ENCODE measurements around the gene MTHFD2.

MTHFD2 gene

DNA sequence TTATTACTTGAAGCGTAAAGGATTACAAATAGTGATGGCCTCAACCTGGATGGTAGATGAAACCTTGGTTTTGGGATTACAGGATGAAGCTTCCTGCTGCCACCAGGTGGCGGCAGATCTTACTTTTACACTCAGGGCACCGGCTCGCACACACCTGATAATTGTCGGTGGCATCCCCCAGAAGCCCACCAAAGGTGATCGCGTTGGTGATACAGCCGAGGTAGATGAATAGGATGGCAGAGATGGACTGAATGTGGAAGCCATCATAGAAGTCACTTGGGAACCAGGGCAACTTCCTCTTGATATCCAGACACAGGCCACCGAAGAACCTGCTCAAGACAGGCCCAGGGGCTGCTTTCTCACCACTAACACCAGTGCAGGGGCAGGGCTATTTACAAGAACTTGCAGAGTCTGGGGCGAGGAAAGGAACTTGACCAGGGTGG, 51.8 kb downstream of the MTHFD2 start:
- Histone ChIP-seq H3K79me1 (replicated peaks; ENCODE audit: low read length, poor library complexity, severe bottlenecking) (no peaks in the 10 kb centered on the region), H2BK12ac (ENCODE audit: low read length in 2 of 2) (no peak overlapping the region), H2AK5ac (ENCODE audit: low read length, severe bottlenecking) (no peak overlapping the region), H3K9me3 (ENCODE audit: control insufficient read depth, low read length) (no peaks in the 10 kb centered on the region), H2BK15ac (ENCODE audit: low read depth, poor library complexity, severe bottlenecking) (no peak overlapping the region), H4K8ac (ENCODE audit: low read length) (no peak overlapping the region), H3K4me2 (ENCODE audit: low read length, poor library complexity, severe bottlenecking) (no peak overlapping the region), H3K18ac (ENCODE audit: low read depth in 1 of 2, low read length in 2 of 2) (no peak overlapping the region), H3K27ac (ENCODE audit: low read length, poor library complexity, severe bottlenecking) (no peak overlapping the region), H3K9ac (ENCODE audit: low read length) (no peak overlapping the region), H3K4ac (ENCODE audit: low read depth in 1 of 2, low read length in 2 of 2) (no peak overlapping the region), H3K27me3 (ENCODE audit: control insufficient read depth in 1 of 2, insufficient read depth in 1 of 2, low read length in 2 of 2) (peaks cover 0 to 34% of the 10 kb centered on the region in 2 experiments), H3K14ac (ENCODE audit: low read length in 2 of 2) (no peak overlapping the region), H3K4me1 (ENCODE audit: control insufficient read depth, insufficient read depth, low read depth, low read length) (peaks cover 2% of the 10 kb centered on the region), H4K91ac (ENCODE audit: low read length) (no peak overlapping the region), H2BK5ac (ENCODE audit: low read depth, low read length, poor library complexity, severe bottlenecking) (no peak overlapping the region), H3K23ac (ENCODE audit: low read length in 2 of 2) (no peak overlapping the region), H3K36me3 (ENCODE audit: control insufficient read depth in 1 of 2, insufficient read depth in 2 of 2, low read depth in 1 of 2, low read length in 2 of 2) (no peaks in the 10 kb centered on the region), H2BK120ac (ENCODE audit: low read depth, low read length) (no peak overlapping the region), H2AFZ (ENCODE audit: low read depth, low read length) (no peak overlapping the region), H3K4me3 (ENCODE audit: insufficient read depth in 1 of 2, low read depth in 1 of 2, low read length in 2 of 2) (no peak overlapping the region)
- peak; percentile 46 for DNase-seq
- WGBS = 33% methylated on average over 10 of the region's 10 CpGs

GRCh38 chr2:74252036-74252435, 53.6 kb downstream of the MTHFD2 start:
- Histone ChIP-seq H3K4ac (ENCODE audit: low read depth in 1 of 2, low read length in 2 of 2) (no peak overlapping the region), H2BK5ac (ENCODE audit: low read depth, low read length, poor library complexity, severe bottlenecking) (no peak overlapping the region), H3K79me1 (replicated peaks; ENCODE audit: low read length, poor library complexity, severe bottlenecking) (no peaks in the 10 kb centered on the region), H2BK12ac (ENCODE audit: low read length in 2 of 2) (no peak overlapping the region), H3K9me3 (ENCODE audit: control insufficient read depth, low read length) (no peaks in the 10 kb centered on the region), H4K91ac (ENCODE audit: low read length) (no peak overlapping the region), H3K23ac (ENCODE audit: low read length in 2 of 2) (no peak overlapping the region), H3K14ac (ENCODE audit: low read length in 2 of 2) (no peak overlapping the region), H3K27ac (ENCODE audit: low read length, poor library complexity, severe bottlenecking) (no peak overlapping the region), H3K4me3 (ENCODE audit: insufficient read depth in 1 of 2, low read depth in 1 of 2, low read length in 2 of 2) (no peak overlapping the region), H3K9ac (ENCODE audit: low read length) (no peak overlapping the region), H3K27me3 (ENCODE audit: control insufficient read depth in 1 of 2, insufficient read depth in 1 of 2, low read length in 2 of 2) (peaks cover 0 to 37% of the 10 kb centered on the region in 2 experiments), H4K8ac (ENCODE audit: low read length) (no peak overlapping the region), H3K36me3 (ENCODE audit: control insufficient read depth in 1 of 2, insufficient read depth in 2 of 2, low read depth in 1 of 2, low read length in 2 of 2) (no peaks in the 10 kb centered on the region), H2AK5ac (ENCODE audit: low read length, severe bottlenecking) (no peak overlapping the region), H3K4me1 (ENCODE audit: control insufficient read depth, insufficient read depth, low read depth, low read length) (peaks cover 2% of the 10 kb centered on the region), H2BK15ac (ENCODE audit: low read depth, poor library complexity, severe bottlenecking) (no peak overlapping the region), H2AFZ (ENCODE audit: low read depth, low read length) (no peak overlapping the region), H3K4me2 (ENCODE audit: low read length, poor library complexity, severe bottlenecking) (no peak overlapping the region), H2BK120ac (ENCODE audit: low read depth, low read length) (no peak overlapping the region), H3K18ac (ENCODE audit: low read depth in 1 of 2, low read length in 2 of 2) (no peak overlapping the region)
- DNase-seq = no peak
- 29% methylated on average over 1 of the region's 10 CpGs for WGBS

- H3K14ac ChIP-seq (ENCODE audit: low read length in 2 of 2) = no peak overlapping the region
- 89% methylated on average over 7 of the region's 9 CpGs for WGBS
- H4K8ac ChIP-seq (ENCODE audit: low read length) = no peak overlapping the region
Measured at GRCh38 chr2:74252862-74253261, 54.4 kb downstream of the MTHFD2 start.

DNA sequence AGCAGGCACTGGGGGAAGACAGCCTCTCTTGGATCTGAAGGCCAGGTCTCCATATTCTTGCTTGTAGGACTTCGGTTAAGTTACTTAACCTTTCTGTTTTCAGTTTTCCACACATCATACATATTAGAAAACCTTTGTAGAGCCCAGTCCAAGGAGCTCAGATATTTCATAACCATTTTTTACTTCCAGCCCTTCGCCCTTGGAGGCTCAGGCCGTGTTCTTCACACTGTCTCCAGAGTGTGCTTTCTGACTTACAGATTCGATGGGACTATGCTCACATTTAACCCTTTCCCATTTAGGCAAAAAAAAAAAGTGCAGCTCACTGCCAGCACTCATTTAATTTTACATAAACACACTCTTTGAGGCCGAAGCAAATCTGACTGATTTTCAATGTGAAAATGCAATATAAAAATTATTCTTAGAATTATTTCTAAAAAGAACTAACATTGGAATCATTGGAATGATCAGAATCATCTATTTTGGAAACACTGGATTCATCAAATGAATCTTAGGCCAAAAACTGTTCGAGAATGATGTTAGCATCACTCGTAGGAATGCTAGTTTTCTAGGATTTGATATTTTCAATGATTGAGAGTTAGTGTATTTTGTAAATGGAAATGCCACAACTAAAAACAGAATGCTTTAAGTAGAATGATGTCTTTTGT, 55.0 kb downstream of the MTHFD2 start:
- WGBS = 82% methylated on average over 6 of the region's 7 CpGs
- H3K79me1 ChIP-seq (replicated peaks; ENCODE audit: low read length, poor library complexity, severe bottlenecking) = no peaks in the 10 kb centered on the region
- H3K18ac ChIP-seq (ENCODE audit: low read depth in 1 of 2, low read length in 2 of 2) = no peak overlapping the region
- H4K91ac ChIP-seq (ENCODE audit: low read length) = no peak overlapping the region
- H3K23ac ChIP-seq (ENCODE audit: low read length in 2 of 2) = no peak overlapping the region
- peaks cover 2% of the 10 kb centered on the region for H3K4me1 ChIP-seq (ENCODE audit: control insufficient read depth, insufficient read depth, low read depth, low read length)
- DNase-seq = no peak
- no peaks in the 10 kb centered on the region for H3K9me3 ChIP-seq (ENCODE audit: control insufficient read depth, low read length)
- H2BK120ac ChIP-seq (ENCODE audit: low read depth, low read length) = no peak overlapping the region
- H2BK15ac ChIP-seq (ENCODE audit: low read depth, poor library complexity, severe bottlenecking) = no peak overlapping the region
- peaks cover 0 to 46% of the 10 kb centered on the region in 2 experiments for H3K27me3 ChIP-seq (ENCODE audit: control insufficient read depth in 1 of 2, insufficient read depth in 1 of 2, low read length in 2 of 2)
- H2AK5ac ChIP-seq (ENCODE audit: low read length, severe bottlenecking) = no peak overlapping the region
- peak overlapping the region; percentile 46 for H3K9ac ChIP-seq (ENCODE audit: low read length)
- no peak overlapping the region for H3K4me2 ChIP-seq (ENCODE audit: low read length, poor library complexity, severe bottlenecking)
- H3K14ac ChIP-seq (ENCODE audit: low read length in 2 of 2) = no peak overlapping the region
- H3K4ac ChIP-seq (ENCODE audit: low read depth in 1 of 2, low read length in 2 of 2) = no peak overlapping the region
- no peak overlapping the region for H2BK5ac ChIP-seq (ENCODE audit: low read depth, low read length, poor library complexity, severe bottlenecking)
- H3K4me3 ChIP-seq (ENCODE audit: insufficient read depth in 1 of 2, low read depth in 1 of 2, low read length in 2 of 2) = no peak overlapping the region
- no peak overlapping the region for H4K8ac ChIP-seq (ENCODE audit: low read length)
- no peak overlapping the region for H2BK12ac ChIP-seq (ENCODE audit: low read length in 2 of 2)
- H3K36me3 ChIP-seq (ENCODE audit: control insufficient read depth in 1 of 2, insufficient read depth in 2 of 2, low read depth in 1 of 2, low read length in 2 of 2) = no peaks in the 10 kb centered on the region
- no peak overlapping the region for H3K27ac ChIP-seq (ENCODE audit: low read length, poor library complexity, severe bottlenecking)
- H2AFZ ChIP-seq (ENCODE audit: low read depth, low read length) = no peak overlapping the region

More at GRCh38 chr2:74252862-74253261, 54.4 kb downstream of the MTHFD2 start:
- no peak overlapping the region for H3K18ac ChIP-seq (ENCODE audit: low read depth in 1 of 2, low read length in 2 of 2)
- H4K91ac ChIP-seq (ENCODE audit: low read length) = no peak overlapping the region
- no peak overlapping the region for H2BK5ac ChIP-seq (ENCODE audit: low read depth, low read length, poor library complexity, severe bottlenecking)
- DNase-seq = no peak
- H3K27me3 ChIP-seq (ENCODE audit: control insufficient read depth in 1 of 2, insufficient read depth in 1 of 2, low read length in 2 of 2) = peaks cover 0 to 42% of the 10 kb centered on the region in 2 experiments
- H2BK12ac ChIP-seq (ENCODE audit: low read length in 2 of 2) = no peak overlapping the region
- H2BK15ac ChIP-seq (ENCODE audit: low read depth, poor library complexity, severe bottlenecking) = no peak overlapping the region
- H3K9me3 ChIP-seq (ENCODE audit: control insufficient read depth, low read length) = no peaks in the 10 kb centered on the region
- H3K4me1 ChIP-seq (ENCODE audit: control insufficient read depth, insufficient read depth, low read depth, low read length) = peaks cover 2% of the 10 kb centered on the region
- no peak overlapping the region for H3K4me3 ChIP-seq (ENCODE audit: insufficient read depth in 1 of 2, low read depth in 1 of 2, low read length in 2 of 2)
- H3K36me3 ChIP-seq (ENCODE audit: control insufficient read depth in 1 of 2, insufficient read depth in 2 of 2, low read depth in 1 of 2, low read length in 2 of 2) = no peaks in the 10 kb centered on the region
- no peak overlapping the region for H2AFZ ChIP-seq (ENCODE audit: low read depth, low read length)
- no peak overlapping the region for H3K4ac ChIP-seq (ENCODE audit: low read depth in 1 of 2, low read length in 2 of 2)
- no peaks in the 10 kb centered on the region for H3K79me1 ChIP-seq (replicated peaks; ENCODE audit: low read length, poor library complexity, severe bottlenecking)
- peak overlapping the region; percentile 46 for H3K9ac ChIP-seq (ENCODE audit: low read length)
- no peak overlapping the region for H3K27ac ChIP-seq (ENCODE audit: low read length, poor library complexity, severe bottlenecking)
- no peak overlapping the region for H2AK5ac ChIP-seq (ENCODE audit: low read length, severe bottlenecking)
- H3K23ac ChIP-seq (ENCODE audit: low read length in 2 of 2) = no peak overlapping the region
- no peak overlapping the region for H2BK120ac ChIP-seq (ENCODE audit: low read depth, low read length)
- no peak overlapping the region for H3K4me2 ChIP-seq (ENCODE audit: low read length, poor library complexity, severe bottlenecking)

Data from mesenchymal stem cell (in vitro differentiated cells and primary cell).